HG02642 (cell line): ENCODE data around the gene TGDS.

Experiments
- ATAC-seq: cut with Tn5 transposase; IDR thresholded peaks from one replicate; pipeline ENCODE4 v1.9.1; 2021; ENCODE audit warnings: mild to moderate bottlenecking; ENCODE audit not compliant: unreplicated experiment, poor library complexity

The TGDS gene

GRCh38 chr13:94601446-94602431 is 5.8 kb upstream of the TGDS start, which contains the start of gene GPR180:
TSS of gene GPR180 (plus strand) at chr13:94601857. CDS start at chr13:94601928, 71 bp downstream.
- peak; percentile 100 for ATAC-seq

- ATAC-seq = no peak
Measured at GRCh38 chr13:94599877-94600276, 3.9 kb upstream of the TGDS start.

GRCh38 chr13:94598281-94598680 is 2.3 kb upstream of the TGDS start:
- no peak for ATAC-seq

GRCh38 chr13:94596575-94596971 is 621 bp upstream of the TGDS start:
- ATAC-seq = no peak

GRCh38 chr13:94595001-94595949 is 677 bp downstream of the TGDS start:
- ATAC-seq = peak; percentile 58

- no peak for ATAC-seq
Measured at GRCh38 chr13:94590744-94591143, 5.2 kb downstream of the TGDS start.

GRCh38 chr13:94588541-94588940 is 7.4 kb downstream of the TGDS start:
- no peak for ATAC-seq

GRCh38 chr13:94586371-94586770 is 9.6 kb downstream of the TGDS start:
- no peak for ATAC-seq

- no peak for ATAC-seq
Measured at GRCh38 chr13:94585543-94586101, 10.3 kb downstream of the TGDS start.

- ATAC-seq = no peak
Measured at GRCh38 chr13:94583926-94584325, 12.0 kb downstream of the TGDS start.

- ATAC-seq = no peak
Measured at GRCh38 chr13:94579063-94579462, 16.9 kb downstream of the TGDS start.

GRCh38 chr13:94569615-94570014 is 26.3 kb downstream of the TGDS start:
- no peak for ATAC-seq

GRCh38 chr13:94568443-94568842 is 27.5 kb downstream of the TGDS start:
- ATAC-seq = no peak

- no peak for ATAC-seq
Measured at GRCh38 chr13:94567581-94567980, 28.4 kb downstream of the TGDS start.

- no peak for ATAC-seq
Measured at GRCh38 chr13:94561126-94561525, 34.8 kb downstream of the TGDS start.

GRCh38 chr13:94560116-94560515 is 35.8 kb downstream of the TGDS start:
- ATAC-seq = no peak

GRCh38 chr13:94559222-94559795 is 36.6 kb downstream of the TGDS start:
- ATAC-seq = no peak

GRCh38 chr13:94558716-94559115 is 37.2 kb downstream of the TGDS start:
- no peak for ATAC-seq

GRCh38 chr13:94557684-94558235 is 38.2 kb downstream of the TGDS start:
- ATAC-seq = no peak

- ATAC-seq = no peak
Measured at GRCh38 chr13:94556621-94557020, 39.3 kb downstream of the TGDS start.
